NCI-H526 treated with DMSO at 0.1 percent for 48 hours (cell line): ENCODE measurements around the gene CA10.

ENCODE experiments used
- DNase-seq: peaks from one replicate; lab custom pipeline; 2025; lab: John Stamatoyannopoulos, UW

The CA10 gene

GRCh38 chr17:52147431-52147830, 11.1 kb downstream of the CA10 start:
- DNase-seq, result no peak

- no peak for DNase-seq
These were observed 13.0 kb downstream of the CA10 start for GRCh38 chr17:52145476-52145875.

DNA sequence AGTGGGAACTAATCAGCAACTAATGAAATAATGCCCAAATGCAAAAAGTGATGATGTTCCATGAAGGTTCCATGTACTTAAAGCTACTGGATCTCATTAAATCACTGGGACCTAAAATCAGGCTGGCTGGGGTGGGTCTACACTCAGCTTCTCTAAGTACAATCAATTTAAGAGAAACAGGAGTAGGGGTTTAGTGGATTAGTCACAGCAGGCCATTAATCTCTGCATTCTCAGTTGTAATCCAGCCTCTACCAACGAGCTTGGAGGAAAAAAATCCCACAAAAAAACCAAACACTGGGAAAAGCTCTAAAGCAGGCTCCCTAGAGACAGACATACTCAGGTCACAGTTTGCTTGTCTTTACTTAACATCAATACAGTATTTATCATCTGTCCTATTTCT, 15.0 kb downstream of the CA10 start:
- no peak for DNase-seq

DNA sequence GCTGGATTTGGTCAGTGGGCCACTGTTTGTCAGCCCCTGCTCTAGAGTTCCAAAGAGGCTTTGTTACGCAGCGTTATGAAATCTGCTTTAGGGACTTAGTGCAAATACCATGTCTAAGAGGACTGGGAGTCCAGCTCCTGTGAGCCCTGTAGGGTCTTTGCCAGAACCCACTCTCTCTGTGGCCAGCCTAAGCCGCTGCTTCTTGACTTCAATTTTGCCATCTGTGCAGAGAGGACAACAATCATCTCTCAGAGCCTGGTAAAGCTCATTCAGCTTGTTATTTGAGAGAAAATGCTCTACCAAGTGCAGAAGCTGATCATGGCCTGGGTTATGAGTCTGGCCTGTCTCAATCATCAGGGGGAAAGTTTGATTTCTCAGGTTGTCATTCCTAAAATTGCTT, 17.9 kb downstream of the CA10 start:
- DNase-seq, result no peak

GRCh38 chr17:52138752-52139151, 19.8 kb downstream of the CA10 start:
- no peak for DNase-seq

GRCh38 chr17:52138350-52138749, 20.2 kb downstream of the CA10 start:
- no peak for DNase-seq

DNA sequence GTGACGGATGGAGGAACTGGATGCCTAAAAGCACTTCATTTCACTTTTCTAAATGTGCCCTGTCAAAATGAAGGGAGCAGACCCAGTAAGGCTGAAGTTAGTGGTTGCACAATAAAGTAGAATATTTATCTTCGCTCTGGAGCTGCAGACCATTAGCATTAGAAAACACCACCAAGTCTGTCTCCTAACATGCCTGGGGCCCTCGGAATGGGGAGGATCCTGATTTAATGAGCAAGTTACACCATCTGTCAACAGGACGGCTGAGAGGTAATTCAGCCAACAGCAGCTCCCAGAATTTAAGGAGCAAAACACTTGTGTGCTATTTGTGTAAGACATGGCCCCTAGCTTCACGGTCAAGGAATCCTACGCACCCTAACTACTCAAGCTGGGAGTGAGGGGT, 22.3 kb downstream of the CA10 start:
- no peak for DNase-seq

DNA sequence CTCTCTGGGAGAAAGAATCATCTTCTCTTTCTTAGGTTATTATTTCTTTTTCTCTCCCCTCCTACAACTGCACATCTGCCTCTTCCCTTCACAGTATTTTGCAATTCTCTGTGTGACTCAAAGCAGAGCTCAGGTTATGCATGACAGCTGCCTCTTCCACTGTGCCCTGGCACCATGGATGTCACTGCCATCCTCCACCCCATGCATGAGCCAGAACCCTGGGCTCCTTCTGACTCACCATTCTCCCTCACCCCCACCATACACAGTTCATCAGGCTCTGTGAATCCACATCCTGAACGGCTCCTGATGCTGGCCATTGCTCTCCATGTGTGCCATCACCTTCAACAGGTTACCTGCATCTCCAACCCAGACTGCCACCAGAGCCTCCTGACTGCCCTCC, 23.9 kb downstream of the CA10 start:
- no peak for DNase-seq

- no peak for DNase-seq
These were observed 29.8 kb downstream of the CA10 start for GRCh38 chr17:52128721-52129120.

DNA sequence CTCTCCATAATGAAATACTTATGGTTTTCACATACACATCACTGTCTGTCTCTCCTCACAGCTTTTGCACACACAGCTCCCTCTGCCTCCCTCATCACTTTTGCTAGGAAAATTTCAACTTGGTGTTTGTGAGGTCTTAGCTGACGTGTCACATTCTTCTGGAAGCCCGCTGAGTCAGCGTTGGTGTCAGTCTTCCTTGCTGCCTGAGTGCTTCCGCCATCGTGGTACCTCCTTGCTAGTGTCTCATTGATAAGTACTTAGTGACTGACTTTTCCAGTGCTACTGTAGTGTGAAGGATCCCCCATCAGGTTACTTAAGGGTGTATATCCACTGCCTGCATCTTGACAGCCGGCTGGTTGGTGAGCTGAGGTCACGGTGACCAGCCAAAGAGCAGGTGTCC, 33.5 kb downstream of the CA10 start:
- no peak for DNase-seq

- no peak for DNase-seq
These were observed 34.0 kb downstream of the CA10 start for GRCh38 chr17:52124561-52124960.

DNA sequence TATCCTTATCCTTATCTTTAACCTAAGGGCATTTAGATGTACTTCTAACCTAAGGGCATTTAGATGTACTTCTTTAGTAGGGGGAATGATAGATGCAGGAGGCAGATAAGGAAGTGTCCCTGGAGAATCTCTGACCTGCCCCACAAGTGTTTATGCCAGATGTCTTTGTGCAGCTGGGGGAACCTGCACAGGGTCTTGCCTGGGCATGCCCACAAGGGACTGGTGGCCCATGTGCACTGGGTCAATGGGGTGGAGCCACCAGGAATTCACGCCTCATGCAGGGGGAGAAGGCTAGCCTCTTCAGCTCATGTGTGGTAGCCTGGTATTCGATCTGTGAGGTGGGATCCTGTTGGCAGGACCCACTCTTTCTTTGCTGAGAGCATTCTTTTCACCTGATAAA, 38.0 kb downstream of the CA10 start:
- no peak for DNase-seq

DNA sequence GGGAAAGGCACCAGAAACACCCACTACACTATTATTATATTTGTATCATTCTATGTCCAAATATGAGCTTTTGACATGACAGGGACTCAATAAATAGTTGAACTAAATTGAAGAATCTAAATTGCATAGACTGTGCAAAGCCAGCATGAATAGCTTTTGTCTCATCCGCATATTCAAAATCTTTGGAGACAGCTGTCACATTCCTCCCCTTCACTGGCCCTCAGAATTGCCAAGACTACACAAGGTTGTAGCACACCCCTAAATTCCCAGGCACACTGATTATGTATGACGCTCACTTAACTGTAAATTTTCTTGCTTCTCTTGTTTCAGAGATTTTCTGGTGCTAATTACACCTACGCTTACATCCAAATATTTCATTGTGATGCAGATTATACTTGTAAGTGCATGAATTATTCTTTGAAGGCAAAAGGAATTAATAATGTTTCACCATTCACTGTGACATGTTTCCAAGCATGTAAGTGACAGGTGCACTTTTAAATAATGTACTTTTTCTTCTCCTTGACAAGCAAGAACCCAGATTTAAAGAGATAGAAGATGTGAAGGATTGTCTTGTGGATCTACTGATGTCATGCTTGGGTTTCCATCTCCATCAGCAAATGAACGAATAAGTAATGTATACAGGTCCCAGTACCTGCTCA, 47.5 kb downstream of the CA10 start:
- no peak for DNase-seq

- peak; percentile 12 for DNase-seq
These were observed 51.8 kb downstream of the CA10 start for GRCh38 chr17:52106638-52107261.

GRCh38 chr17:52106072-52106471, 52.4 kb downstream of the CA10 start:
- DNase-seq, result no peak

DNA sequence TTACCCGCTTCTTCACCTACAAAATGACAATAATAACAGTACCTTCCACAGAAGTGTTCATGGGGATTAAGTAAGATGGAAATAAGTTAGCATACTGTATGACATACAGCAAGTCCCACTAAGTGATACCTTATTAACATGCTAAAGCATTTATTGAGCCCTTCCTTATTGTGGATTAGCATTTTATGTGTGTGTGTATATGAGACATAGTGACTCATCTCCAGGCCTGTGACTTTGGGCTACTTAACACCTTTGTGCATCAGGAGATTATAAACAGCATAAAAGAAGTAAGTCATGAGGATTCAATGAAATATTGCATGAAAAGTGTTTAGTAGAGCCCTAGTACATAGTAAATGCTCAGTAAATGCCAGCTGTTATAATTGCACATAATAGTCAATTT, 52.9 kb downstream of the CA10 start:
- no peak for DNase-seq

DNA sequence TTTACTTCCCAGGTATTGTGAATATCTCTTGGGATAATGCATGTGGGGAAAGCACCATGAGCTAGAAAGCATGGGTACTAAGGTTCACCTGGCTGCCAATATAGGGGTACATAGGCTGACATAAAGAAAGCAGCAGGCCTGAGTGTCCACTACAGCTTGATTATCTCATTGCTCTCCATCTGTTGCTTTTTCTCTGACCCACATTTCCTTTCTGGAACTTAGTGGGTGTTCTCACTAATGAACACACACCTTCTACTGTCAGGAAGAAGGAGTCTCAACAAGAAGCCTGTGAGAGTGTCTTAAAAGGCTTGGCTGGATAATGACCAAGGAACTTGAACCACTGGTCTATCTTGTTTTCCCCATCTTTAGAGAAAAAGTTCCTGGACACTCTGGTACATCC, 62.5 kb downstream of the CA10 start:
- no peak for DNase-seq

- DNase-seq, result no peak
These were observed 74.3 kb downstream of the CA10 start for GRCh38 chr17:52084176-52084575.

- no peak for DNase-seq
These were observed 79.0 kb downstream of the CA10 start for GRCh38 chr17:52079496-52079895.

DNA sequence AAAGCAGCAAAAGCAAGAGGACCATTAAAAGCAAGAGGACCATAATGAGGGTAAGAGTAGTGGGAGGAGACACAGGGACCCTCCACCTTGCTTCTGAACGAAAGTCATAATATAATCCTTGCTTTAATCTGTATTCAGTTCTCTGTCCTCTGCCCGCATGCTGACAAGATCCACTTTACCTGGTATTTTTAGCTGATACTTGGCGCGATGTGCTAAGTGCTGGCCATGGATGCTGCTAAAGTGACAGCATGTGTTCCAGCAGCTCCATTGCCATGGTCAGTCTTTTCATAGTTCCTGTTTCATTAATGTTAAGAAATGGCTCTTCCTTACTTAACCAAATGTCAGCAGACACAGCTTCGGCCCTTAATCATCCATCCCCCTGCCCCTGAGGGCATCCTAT, 86.8 kb downstream of the CA10 start:
- DNase-seq, result no peak

DNA sequence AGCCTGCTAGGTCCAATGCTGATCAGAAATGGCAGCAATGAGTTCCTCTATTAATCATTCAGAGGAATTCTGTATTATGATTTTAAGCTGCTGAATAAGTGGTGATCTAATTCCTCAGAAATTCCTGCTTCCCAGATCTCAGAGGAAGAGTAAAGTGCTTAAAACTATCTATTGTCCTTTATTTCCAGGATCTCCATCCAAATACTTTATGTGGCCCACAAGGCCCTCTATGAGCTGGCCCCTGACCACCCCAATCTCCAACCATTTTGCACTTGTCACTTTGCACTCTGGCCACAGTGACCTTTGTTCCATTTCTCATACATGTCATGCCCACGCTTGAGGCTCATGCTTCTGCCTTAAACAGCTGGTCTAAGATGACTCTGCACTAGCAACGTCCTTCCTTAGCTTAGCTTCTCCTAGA, 93.7 kb downstream of the CA10 start:
- DNase-seq, result no peak

- DNase-seq, result no peak
These were observed 109.0 kb downstream of the CA10 start for GRCh38 chr17:52049496-52049895.

GRCh38 chr17:52049051-52049450, 109.5 kb downstream of the CA10 start:
- no peak for DNase-seq
